ENCODE measurements around the gene DNAJC5.
A peak's percentile ranks its signal among the peaks of the same experiment; 100 is the strongest.

Gene DNAJC5

GRCh38 chr20:63884506-63885263 is 10.2 kb upstream of the DNAJC5 start:
- no peak for DNase-seq (ENCODE audit: low read depth)

GRCh38 chr20:63885264-63886053 is 9.5 kb upstream of the DNAJC5 start:
- no peak for DNase-seq (ENCODE audit: low read depth)

GRCh38 chr20:63886054-63886419 is 8.9 kb upstream of the DNAJC5 start:
- DNase-seq (ENCODE audit: low read depth): no peak

GRCh38 chr20:63886921-63887320 is 8.0 kb upstream of the DNAJC5 start:
- no peak for DNase-seq (ENCODE audit: low read depth)

- peak; percentile 16 for DNase-seq (ENCODE audit: low read depth)
Observed at GRCh38 chr20:63889241-63890200, 5.4 kb upstream of the DNAJC5 start.

GRCh38 chr20:63890201-63890576 is 4.7 kb upstream of the DNAJC5 start:
- DNase-seq (ENCODE audit: low read depth): peak; percentile 53

- no peak for DNase-seq (ENCODE audit: low read depth)
Observed at GRCh38 chr20:63890616-63891015, 4.3 kb upstream of the DNAJC5 start.

GRCh38 chr20:63891061-63892002 is 3.6 kb upstream of the DNAJC5 start:
- no peak for DNase-seq (ENCODE audit: low read depth)

GRCh38 chr20:63892402-63892801 is 2.5 kb upstream of the DNAJC5 start:
- DNase-seq (ENCODE audit: low read depth): no peak

GRCh38 chr20:63893999-63894357 is 948 bp upstream of the DNAJC5 start:
- no peak for DNase-seq (ENCODE audit: low read depth)

- DNase-seq (ENCODE audit: low read depth): no peak
Observed at GRCh38 chr20:63895202-63895951, 451 bp downstream of the DNAJC5 start.

GRCh38 chr20:63895952-63896263 is 982 bp downstream of the DNAJC5 start:
- peak; percentile 37 for DNase-seq (ENCODE audit: low read depth)

GRCh38 chr20:63896264-63897105 is 1.6 kb downstream of the DNAJC5 start:
- DNase-seq (ENCODE audit: low read depth): peak; percentile 54

GRCh38 chr20:63897978-63898561 is 3.1 kb downstream of the DNAJC5 start:
- no peak for DNase-seq (ENCODE audit: low read depth)

- DNase-seq (ENCODE audit: low read depth): no peak
Observed at GRCh38 chr20:63898882-63899558, 4.1 kb downstream of the DNAJC5 start.

GRCh38 chr20:63900413-63900812 is 5.5 kb downstream of the DNAJC5 start:
- no peak for DNase-seq (ENCODE audit: low read depth)

GRCh38 chr20:63903796-63904561 is 9.1 kb downstream of the DNAJC5 start:
- DNase-seq (ENCODE audit: low read depth): no peak
